Endodermal cell (in vitro differentiated cells): Measurements from ENCODE around the gene RAI14. TPM values are rescaled to one million over a fixed set of nuclear protein-coding genes. Genes with fewer than 3 reads are reported as not detected.

Source experiments
- DNase-seq: peaks from one replicate; pipeline ENCODE4 v3.0.0-alpha.2; 2017
- H3K27ac ChIP-seq: 2 replicates; pipeline ENCODE4 v1.5.1; 2013; ENCODE audit warnings: mild to moderate bottlenecking, low read depth, low read length, moderate library complexity
- H3K27me3 ChIP-seq: 2 replicates; pipeline ENCODE4 v1.6.1; 2013; ENCODE audit warnings: mild to moderate bottlenecking, low read length, moderate library complexity; ENCODE audit not compliant: insufficient read depth, control insufficient read depth, poor library complexity, severe bottlenecking
- H3K36me3 ChIP-seq: 2 replicates; pipeline ENCODE4 v1.7.0; 2013; ENCODE audit warnings: mild to moderate bottlenecking, low read length, moderate library complexity; ENCODE audit not compliant: control insufficient read depth, insufficient read depth
- H3K4me1 ChIP-seq: one replicate; pipeline ENCODE4 v1.7.0; 2013; ENCODE audit warnings: low read length; ENCODE audit not compliant: control insufficient read depth, insufficient read depth
- H3K4me3 ChIP-seq: 2 replicates; pipeline ENCODE4 v1.5.1; 2013; ENCODE audit warnings: mild to moderate bottlenecking, low read length, moderate library complexity
- H3K9ac ChIP-seq: 2 replicates; pipeline ENCODE4 v1.6.1; 2013; ENCODE audit warnings: mild to moderate bottlenecking, low read length, moderate library complexity; ENCODE audit not compliant: poor library complexity, severe bottlenecking; ENCODE audit errors: extremely low read depth
- H3K9me3 ChIP-seq: 2 replicates; pipeline ENCODE4 v1.6.1; 2013; ENCODE audit warnings: mild to moderate bottlenecking, low read length, moderate library complexity; ENCODE audit not compliant: control insufficient read depth
- H3K27ac Mint-ChIP-seq: 2 replicates; pipeline ENCODE4 v1.8.0; 2020; ENCODE audit warnings: mixed read lengths
- H3K27me3 Mint-ChIP-seq: 2 replicates; pipeline ENCODE4 v1.8.0; 2021; ENCODE audit warnings: mild to moderate bottlenecking, mixed read lengths; ENCODE audit not compliant: insufficient read depth
- H3K36me3 Mint-ChIP-seq: 2 replicates; pipeline ENCODE4 v1.8.0; 2020; ENCODE audit warnings: low read depth, mixed read lengths
- H3K4me1 Mint-ChIP-seq: 2 replicates; pipeline ENCODE4 v1.8.0; 2020; ENCODE audit warnings: mixed read lengths
- H3K4me3 Mint-ChIP-seq: 2 replicates; pipeline ENCODE4 v1.8.0; 2020; ENCODE audit warnings: mild to moderate bottlenecking, moderate library complexity, mixed read lengths
- H3K9me3 Mint-ChIP-seq: 2 replicates; pipeline ENCODE4 v1.8.0; 2020; ENCODE audit warnings: mild to moderate bottlenecking, mixed read lengths
- CTCF ChIP-seq: fragments of 200-600 bp; sonication (generic); conservative IDR thresholded peaks from 2 replicates; pipeline ENCODE4 v1.5.0; 2021; ENCODE audit warnings: antibody characterized with exemption, mild to moderate bottlenecking
- WGBS, 2 experiments: methylation state at CpG; one replicate each; pipeline versions ENCODE4 v1.1.5 to v1.1.7; 2013; ENCODE audit warnings: missing lambda C conversion rate in 2 of 2, mixed read lengths in 1 of 2; ENCODE audit not compliant: insufficient coverage in 1 of 2, insufficient read length in 1 of 2; 5-methylcytosine and 5-hydroxymethylcytosine counted together
- total RNA-seq, 2 donors: library from RNA; stranded (reverse); fragmentation: NEBNext Ultra II Directional in 1 of 2; extraction: Animal tissue kit (Norgen Biotek cat#: 25700) in 1 of 2; gene quantifications; 2 replicates in 1 of 2; 3 replicates in 1 of 2; pipeline ENCODE4 v1.2.1, GENCODE V29; 2021

Gene RAI14
- total RNA-seq, 2 donors from 2014 or later, result 66.6 to 87.5 TPM

DNA sequence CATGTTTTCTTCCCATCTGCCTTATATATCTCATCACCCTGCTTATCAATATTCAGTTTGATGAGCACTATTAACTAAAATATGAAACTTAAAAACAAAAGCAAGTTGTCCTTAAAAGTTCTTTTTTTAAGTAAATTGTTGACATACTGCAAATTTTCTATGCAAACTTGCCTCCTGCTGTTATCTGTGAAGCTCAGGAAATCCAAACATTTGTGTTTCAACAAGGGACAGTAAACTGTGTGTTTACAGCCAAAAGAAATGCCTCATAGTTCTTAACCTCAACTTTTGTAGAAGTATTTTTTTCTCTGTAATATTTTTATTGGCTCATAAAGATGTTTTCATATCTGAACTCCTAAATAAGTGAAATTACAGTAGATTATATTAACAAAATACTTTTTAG lies 175.2 kb downstream of the RAI14 start:
- peaks cover 74% of the 10 kb centered on the region for H3K36me3 ChIP-seq
- H3K4me3 ChIP-seq, result no peak overlapping the region
- Mint-ChIP-seq H3K27me3 (peaks cover 4% of the 10 kb centered on the region), H3K27ac (no peak overlapping the region), H3K9me3 (no peaks in the 10 kb centered on the region), H3K4me1 (peaks cover 4% of the 10 kb centered on the region), H3K36me3 (peaks cover 67% of the 10 kb centered on the region), H3K4me3 (no peak overlapping the region)
- no peak overlapping the region for H3K9ac ChIP-seq
- no peak overlapping the region for H3K27ac ChIP-seq
- no peak for TF ChIP-seq CTCF
- no peaks in the 10 kb centered on the region for H3K9me3 ChIP-seq
- no peaks in the 10 kb centered on the region for H3K4me1 ChIP-seq
- no peak for DNase-seq
- no peaks in the 10 kb centered on the region for H3K27me3 ChIP-seq

DNA sequence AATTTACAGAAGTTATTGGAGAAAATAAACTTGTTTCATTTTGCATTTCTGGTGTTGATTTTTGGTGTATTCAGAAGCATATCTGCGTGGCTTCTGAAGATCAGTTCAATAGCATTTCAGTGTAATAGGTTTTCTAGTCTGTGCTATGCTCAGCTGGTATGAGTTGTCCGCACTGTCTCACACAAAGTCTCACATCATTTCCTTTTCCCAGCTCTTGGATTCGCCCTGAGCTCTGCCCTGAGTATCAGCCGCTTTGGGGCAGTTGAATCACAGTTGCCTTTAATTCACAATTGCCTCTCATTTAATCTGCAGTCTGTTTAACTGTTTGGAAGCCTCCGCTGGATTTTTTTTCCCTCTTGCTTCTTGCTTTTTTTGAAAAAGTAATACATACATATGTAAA lies 176.4 kb downstream of the RAI14 start:
- WGBS, 2 experiments, result 92 to 93% methylated on average over 3 to 5 of the region's 5 CpGs
- peaks cover 61% of the 10 kb centered on the region for H3K36me3 ChIP-seq
- peaks cover 54% of the 10 kb centered on the region for H3K36me3 Mint-ChIP-seq

GRCh38 chr5:34833090-34833489 lies 177.0 kb downstream of the RAI14 start:
- Mint-ChIP-seq H3K36me3 (peaks cover 49% of the 10 kb centered on the region), H3K4me3 (no peak overlapping the region), H3K27me3 (peaks cover 9% of the 10 kb centered on the region), H3K4me1 (peaks cover 4% of the 10 kb centered on the region), H3K9me3 (no peaks in the 10 kb centered on the region), H3K27ac (no peak overlapping the region)
- no peak overlapping the region for H3K9ac ChIP-seq
- H3K27ac ChIP-seq, result no peak overlapping the region
- H3K36me3 ChIP-seq, result peaks cover 56% of the 10 kb centered on the region
- no peak overlapping the region for H3K4me3 ChIP-seq
- no peaks in the 10 kb centered on the region for H3K4me1 ChIP-seq
- H3K9me3 ChIP-seq, result no peaks in the 10 kb centered on the region
- no peak for TF ChIP-seq CTCF
- DNase-seq, result no peak
- 94 to 100% methylated on average over 1 of the region's 1 CpG for whole genome bisulfite sequencing, 2 experiments
- no peaks in the 10 kb centered on the region for H3K27me3 ChIP-seq

More for the DNA sequence above, 176.4 kb downstream of the RAI14 start:
- Histone ChIP-seq H3K9ac (no peak overlapping the region), H3K27ac (no peak overlapping the region), H3K4me1 (no peaks in the 10 kb centered on the region), H3K9me3 (no peaks in the 10 kb centered on the region), H3K27me3 (no peaks in the 10 kb centered on the region), H3K4me3 (no peak overlapping the region)
- no peak overlapping the region for H3K4me3 Mint-ChIP-seq
- no peaks in the 10 kb centered on the region for H3K9me3 Mint-ChIP-seq
- H3K27ac Mint-ChIP-seq, result no peak overlapping the region
- H3K27me3 Mint-ChIP-seq, result peaks cover 9% of the 10 kb centered on the region
- DNase-seq, result no peak
- TF ChIP-seq CTCF, result no peak
- peaks cover 4% of the 10 kb centered on the region for H3K4me1 Mint-ChIP-seq
